HG03342 (cell line): ENCODE measurements around the gene ZNF366.
A peak's percentile ranks its signal among the peaks of the same experiment; 100 is the strongest.

Experiments
- ATAC-seq: cut with Tn5 transposase; IDR thresholded peaks from one replicate; pipeline ENCODE4 v1.9.1; 2021; ENCODE audit warnings: mild to moderate bottlenecking, moderate library complexity; ENCODE audit not compliant: unreplicated experiment

Gene ZNF366

DNA sequence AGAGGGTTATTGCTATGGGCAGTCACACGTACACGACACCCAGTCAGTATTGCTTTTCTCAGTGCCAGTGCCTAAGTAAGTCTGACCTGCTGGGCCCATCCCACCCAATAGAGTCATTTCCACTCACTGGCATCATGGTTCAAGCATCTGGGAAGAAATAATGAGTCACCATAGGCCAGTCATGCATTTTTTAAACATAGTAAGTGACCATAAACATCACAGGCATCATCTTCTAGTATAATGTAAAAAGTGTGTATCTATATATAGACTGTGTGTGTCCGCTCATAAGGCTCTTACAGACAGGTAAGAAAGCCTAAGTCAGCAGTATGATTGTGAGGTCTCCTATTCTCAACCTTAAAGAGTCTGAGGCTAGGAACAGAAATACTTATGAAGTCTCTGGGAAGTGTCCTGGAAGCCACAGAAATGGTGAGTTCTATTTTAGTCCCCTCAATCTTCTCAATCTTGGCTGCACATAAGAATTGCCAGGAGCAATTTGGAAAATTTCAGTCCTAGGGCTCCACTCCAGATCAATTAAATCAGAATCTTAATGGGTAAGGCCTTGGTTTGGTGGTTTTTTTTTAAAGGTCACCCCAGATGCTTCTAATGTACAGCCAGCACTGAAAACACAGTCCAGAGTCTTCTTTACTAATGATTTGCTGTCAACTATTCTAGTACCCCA lies 65.2 kb downstream of the ZNF366 start:
- ATAC-seq, result no peak

DNA sequence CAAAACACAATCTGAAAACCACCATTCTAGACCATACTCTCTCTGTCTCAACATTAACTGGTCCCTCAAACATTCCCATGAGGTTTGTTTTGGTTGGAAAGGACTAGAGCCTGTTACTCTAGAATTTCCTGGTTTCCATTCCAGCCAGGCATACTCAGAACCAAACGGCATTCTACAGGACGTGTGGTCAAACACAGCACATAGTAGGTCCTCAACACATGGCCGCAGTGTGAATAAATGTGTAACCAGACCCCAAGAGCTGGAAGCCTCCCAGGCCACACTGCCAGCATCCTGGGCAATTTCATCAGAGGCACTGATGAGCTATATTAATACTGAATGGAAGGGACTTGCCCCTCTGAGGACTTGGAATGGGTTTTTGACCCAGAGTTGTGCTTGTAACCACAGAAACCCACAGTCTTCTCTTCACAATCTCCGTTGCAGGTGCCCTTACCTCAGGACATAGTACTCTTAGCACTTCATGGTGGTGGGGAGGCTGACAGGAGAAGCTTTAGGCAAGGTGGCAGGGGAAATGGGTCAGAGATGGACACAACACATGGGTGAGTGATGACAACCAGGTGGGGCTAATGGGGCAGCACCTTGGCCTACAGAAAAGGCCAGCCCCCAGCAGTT lies 66.0 kb downstream of the ZNF366 start:
- no peak for ATAC-seq

DNA sequence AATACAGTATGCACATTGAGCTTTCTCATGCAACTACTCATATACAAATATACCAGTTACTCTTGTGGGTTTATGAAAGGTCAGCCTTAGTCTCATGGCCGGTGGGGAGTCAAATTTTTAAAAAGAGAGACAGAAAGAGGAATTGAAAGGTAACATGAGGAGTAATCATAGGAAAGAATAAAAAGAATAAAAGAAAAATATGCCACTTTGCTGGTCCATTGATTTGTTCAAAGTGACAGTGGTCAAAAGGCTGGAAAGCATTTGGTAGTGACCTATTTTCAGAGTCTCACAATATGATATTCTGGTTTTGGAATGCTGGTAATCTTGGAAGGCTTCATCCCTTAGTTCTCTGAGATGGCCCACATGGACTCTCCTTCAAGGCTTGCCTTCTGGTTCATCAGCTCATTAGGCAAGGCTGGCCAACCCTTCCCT lies 67.0 kb downstream of the ZNF366 start:
- peak; percentile 46 for ATAC-seq

DNA sequence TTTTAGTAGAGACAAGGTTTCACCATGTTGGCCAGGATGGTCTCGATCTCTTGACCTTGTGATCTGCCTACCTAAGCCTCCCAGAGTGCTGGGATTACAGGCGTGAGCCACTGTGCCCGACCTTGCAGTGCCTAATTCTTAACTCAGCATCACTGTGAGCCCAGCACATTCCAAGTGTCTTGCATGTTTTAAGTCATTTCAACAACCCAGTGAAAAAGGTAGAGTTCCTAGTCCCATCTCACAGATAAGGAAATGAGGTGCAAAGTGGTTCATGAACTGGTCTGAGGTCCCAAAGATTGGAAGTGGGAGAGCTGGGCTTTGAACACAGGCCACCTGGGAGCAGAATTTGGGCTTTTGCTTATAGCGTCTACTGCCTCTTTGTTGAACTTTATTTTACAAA lies 68.0 kb downstream of the ZNF366 start:
- ATAC-seq, result no peak

DNA sequence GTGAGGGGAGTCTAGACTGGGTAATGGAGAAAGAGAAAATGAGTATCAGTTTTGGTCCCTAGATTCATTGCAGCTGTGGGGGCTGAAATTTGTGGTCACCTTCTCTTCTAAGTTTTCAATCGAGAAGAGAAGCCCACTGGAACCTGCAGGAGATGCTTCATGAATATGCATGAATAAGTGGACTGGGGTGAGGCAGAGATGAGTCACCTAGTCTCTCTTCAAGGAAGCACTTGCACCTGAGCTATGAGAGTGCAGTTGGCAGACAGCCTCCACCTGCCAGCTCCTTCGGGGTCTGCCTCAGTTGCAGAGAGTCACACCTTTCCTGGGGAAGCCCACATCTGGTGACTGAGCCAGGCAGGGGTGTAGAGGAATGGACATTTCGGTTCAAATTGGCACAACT lies 69.1 kb downstream of the ZNF366 start:
- peak; percentile 47 for ATAC-seq

DNA sequence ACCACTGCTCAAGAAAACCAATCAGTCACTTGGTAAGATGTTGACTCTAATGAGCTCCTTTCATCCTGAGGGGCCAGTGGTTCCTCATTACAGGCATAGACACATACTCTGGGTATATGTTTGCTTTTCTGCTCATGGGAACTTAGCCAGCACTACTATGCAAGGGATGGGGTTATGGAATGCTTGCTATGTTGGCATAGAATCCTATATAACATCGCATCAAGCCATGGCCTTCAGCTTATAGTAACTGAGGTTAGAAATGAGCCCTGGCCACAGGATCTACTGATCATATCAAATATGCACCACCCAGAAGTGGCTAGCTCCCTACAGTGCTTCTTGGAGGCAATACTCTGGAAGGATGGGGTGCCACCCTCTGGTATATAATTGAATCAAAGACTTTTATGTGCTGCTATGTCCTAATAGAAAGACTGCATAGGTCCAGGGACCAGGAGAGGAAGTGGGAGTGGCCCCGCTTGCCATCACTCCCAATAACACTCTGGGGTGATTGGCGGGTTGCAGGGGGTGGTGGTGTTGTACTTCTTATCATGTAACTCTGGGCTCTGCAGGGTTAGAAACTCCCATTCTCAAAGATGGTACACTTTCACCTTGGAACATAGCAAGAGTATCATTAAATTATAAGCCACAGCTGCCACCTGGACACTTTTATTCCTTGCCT lies 70.3 kb downstream of the ZNF366 start:
- ATAC-seq, result no peak

DNA sequence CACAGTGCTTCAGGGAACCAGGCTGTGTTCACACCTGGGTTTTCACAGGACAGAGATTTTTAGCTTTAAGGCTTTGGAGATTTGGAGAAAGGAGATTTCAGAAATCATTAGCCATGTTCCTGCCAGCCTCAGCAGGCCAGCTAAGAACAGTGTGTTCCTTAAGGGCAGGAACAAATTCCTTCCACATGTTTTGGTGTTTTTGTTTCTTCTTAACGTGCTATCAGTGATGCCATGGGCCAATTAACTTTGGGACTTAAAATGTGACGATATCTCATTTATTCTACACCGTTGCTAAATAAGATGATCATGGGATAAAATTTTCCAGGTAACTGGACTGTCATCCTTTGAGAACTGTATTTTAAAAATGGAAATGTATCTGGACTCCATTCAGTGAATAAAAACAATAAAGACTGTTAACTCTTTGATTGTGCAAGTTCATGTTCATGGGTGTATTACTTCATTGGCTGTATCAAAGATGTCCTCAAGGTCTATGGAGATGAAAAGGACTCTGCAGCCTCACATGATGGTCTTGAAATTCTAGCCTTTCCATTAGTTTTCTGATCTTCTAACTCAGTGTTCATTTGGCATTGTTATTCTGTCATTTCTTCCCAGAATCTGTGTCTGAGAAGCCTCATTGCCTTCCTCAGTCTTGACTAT lies 72.3 kb downstream of the ZNF366 start:
- no peak for ATAC-seq

DNA sequence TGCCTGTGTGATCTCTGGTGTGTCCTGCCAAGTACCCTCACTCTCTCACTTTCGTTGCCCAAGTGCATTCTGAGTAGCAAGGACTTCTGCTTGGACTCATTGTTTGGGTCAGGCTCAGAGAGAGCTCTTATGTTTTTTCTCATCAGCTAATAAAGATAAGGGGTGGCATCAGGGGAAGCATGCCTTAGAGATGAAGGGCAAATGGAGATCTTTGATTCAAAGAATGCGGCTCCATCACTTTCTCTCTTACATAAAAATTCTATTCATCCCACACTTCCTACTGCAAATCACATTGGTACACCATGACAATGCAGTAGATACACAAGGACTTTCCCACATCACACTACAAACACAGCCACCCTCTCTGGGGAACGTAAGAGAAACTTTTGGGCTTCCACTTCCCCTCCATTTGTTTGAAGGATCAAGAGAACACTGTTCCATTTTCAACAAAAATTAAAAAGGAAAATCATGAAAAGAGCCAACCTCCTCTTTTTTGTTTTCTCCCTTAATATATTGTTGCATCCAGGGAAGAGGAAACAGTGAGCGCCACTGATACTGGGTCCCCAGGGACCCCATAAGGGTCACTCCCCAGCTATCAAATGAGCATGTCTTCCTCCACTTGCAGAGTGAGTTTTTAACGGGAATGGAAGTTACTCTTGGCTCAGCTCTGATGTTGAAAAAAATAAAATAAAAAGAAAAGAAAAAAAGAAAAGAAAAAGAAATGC lies 73.0 kb downstream of the ZNF366 start:
- no peak for ATAC-seq

DNA sequence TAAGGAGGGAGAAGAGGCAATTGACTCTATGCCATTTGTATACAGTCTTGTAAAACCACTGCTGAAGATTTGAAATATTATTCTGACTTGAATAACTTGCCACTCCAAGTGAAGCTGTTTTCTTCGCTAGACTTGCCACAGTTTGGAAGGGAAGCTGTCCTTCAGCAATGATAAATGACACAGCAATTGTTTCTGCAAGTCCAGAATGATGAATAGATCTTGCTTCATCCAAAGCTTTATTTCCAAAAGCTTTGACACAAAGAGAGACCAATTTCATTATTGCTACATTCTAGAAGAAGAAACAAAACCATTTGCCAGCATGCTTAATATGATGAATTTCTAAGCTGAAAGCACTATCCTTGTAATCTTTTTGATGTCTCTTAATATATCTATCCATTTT lies 73.7 kb downstream of the ZNF366 start:
- no peak for ATAC-seq

DNA sequence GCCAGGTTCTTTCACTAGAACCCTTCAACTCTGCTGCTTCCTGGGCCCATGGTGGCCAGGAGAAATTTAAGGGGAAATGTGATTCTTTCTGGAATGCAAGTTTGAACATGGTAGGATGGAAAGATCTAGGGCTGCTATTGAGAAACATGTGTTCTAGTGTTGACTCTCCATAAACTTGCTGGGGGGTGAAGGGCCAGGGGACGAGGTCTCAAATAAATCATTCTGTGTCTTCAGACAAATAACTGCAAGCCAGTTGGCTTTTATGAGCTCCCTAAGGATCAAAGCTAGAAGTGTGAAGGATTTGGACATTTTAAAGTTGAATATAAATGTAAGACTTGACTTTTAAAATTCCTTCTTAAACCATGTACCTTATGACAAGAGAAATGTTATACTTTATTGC lies 78.5 kb downstream of the ZNF366 start:
- no peak for ATAC-seq

DNA sequence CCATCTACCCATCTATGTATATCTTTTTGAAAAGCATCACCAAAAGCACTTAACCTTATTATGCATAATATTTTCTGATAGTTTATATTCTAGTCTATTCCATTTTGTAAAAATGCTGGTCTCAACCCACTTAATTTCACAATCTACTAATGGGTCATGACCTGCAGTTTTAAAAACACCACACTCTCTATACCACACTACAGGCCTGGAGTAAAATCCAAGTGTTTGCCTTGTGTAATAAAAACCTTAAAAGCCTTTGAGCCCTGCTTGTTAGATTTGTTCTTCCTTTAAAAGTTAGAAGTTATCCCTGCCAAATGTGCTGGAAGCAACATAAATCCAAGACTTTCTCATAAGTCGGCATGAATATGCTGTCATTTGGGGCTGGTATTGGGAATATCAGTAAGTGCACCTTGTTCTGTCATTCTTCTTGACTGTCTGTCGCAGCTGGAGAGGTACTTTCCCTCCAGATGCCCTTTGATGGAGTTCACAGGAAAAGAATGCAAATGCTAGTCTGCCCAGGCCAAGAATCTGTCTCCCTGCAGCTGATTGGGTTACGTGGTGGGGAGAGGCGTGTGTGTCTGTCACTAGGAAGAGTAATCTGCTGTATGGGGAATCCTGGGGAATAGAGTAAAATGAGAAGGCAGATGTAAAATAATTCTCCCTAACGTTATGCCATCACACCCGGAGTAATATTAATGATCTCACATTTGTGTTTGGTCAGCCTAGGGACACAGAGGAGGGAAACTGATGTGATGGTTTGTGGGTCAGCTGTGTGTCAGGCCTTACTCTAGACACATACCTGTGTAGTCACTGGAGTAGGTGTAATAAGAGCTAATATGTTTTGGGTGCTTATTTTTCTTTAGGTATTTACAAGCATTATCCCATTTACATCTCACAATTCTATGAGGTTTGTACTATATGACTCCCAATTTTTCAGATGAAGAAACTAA lies 79.4 kb downstream of the ZNF366 start:
- no peak for ATAC-seq

DNA sequence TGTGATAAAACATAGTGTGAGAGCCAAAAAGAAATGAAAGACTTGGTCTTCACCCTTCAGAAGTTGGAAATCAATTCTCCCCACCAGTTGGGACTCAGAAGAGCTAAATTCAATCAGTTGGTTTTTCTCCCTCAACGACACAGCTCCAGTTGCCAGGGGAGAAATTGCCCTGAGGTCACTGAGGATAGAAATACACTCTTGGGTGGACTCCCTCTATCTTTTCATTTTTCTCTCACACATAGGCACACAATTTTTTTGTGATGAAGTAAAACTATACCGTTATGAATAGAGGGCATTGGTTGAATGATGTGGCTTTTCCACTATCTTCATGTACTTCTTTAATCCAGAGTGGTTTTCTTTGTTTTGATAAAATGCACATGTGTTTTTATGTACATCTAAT lies 80.2 kb downstream of the ZNF366 start:
- no peak for ATAC-seq

DNA sequence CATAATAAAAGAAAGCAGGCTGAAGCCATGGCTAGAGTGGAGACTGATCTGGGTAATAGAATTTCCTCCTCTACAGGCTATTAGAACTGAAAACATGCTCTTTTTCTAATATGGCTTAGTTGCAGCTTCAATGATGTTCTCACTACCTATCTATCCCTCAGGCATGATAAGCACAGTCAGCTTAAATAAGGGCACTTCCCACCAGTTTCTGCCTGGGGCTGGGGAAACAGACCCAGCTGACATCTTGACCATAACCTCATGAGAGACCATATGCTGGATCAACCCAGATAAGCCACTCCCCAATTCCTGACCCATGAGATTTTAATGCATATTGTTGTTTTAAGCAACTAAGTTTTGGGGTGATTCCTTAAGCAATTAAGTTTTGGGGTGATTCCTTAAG lies 81.2 kb downstream of the ZNF366 start:
- ATAC-seq, result no peak

DNA sequence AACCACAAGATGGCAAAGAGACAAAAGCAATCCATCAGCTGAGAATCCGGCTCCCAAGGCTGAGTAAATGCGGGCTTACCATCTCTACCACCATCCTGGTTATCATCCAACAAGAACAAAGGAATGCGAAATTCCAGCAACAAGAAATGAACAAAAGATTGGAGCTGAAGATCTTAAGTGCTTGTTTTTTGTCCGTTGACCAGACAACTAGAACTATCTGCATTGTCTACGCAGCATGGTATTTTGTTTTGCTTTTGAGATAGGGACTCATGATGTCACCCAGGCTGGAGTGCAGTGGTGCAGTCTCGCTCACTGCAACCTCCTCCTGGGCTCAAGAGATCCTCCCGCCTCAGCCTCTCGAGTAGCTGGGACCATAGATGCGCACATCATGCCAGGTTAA lies 88.9 kb downstream of the ZNF366 start:
- ATAC-seq, result no peak

DNA sequence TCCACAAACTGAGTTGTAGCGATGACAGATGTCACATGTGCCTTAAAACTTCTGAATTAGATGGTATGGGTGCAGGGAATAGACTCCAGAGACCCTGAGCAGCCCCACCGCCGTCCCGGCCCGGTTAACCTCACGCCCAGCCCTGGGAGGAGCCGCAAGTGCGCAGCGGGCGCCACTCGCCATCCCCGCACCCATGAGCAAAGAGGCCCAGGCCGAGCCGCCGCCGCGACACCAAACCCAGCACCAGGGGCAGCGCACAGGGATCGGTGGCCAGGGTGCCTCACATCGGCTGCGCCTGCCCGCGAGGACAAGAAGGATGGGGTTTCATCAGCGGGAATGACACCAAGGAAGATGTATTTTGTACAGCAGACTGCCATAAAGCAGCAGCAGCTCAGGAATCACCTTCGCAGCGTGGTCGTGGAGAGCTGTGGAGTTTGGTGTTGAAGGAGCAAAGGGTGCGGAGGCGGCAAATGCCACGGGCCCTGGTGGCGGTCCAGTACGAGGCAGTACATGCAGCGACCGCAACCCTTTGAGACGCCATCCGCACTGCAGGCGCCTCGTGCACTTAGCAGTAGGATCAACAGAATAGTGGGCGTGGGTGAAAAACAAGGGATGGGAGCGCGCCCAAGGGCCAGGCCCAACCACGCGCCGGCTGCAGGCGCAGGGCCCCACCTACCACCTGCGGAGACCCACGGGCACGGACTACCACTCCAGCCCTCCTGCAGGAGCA lies 89.7 kb downstream of the ZNF366 start:
- ATAC-seq, result no peak

DNA sequence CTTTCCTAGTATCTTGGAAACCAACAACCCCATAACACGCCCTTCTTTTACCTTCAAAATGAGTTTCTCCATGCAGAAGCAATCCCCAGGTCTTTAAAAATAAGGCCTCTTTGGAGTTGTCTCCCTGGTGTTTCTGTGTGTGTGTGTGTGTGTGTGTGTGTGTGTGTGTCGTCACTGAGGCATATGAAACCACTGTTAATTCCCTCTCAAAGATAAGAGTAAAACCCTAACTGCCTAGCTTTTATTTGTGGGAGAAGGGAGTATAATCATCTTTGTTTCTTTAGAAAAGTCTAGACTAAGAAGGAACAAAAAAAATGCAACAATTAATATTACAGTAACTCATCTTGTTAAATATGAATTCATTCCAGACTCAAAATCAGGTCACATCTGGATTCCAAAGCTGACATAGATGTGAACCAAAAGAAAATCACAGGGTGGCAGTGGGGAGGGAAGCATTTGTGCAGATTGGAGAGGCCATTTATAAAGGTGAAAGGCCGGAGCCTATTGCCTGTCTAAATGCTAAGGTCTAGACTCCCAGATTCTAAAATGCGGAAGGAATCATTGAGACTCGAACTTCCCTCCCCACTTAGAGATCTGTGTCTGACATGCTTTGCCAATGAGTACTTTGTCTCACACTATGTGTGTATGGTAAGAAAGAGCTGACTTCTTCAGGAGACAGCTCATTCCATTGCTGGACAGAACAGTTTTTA lies 91.4 kb downstream of the ZNF366 start:
- no peak for ATAC-seq

DNA sequence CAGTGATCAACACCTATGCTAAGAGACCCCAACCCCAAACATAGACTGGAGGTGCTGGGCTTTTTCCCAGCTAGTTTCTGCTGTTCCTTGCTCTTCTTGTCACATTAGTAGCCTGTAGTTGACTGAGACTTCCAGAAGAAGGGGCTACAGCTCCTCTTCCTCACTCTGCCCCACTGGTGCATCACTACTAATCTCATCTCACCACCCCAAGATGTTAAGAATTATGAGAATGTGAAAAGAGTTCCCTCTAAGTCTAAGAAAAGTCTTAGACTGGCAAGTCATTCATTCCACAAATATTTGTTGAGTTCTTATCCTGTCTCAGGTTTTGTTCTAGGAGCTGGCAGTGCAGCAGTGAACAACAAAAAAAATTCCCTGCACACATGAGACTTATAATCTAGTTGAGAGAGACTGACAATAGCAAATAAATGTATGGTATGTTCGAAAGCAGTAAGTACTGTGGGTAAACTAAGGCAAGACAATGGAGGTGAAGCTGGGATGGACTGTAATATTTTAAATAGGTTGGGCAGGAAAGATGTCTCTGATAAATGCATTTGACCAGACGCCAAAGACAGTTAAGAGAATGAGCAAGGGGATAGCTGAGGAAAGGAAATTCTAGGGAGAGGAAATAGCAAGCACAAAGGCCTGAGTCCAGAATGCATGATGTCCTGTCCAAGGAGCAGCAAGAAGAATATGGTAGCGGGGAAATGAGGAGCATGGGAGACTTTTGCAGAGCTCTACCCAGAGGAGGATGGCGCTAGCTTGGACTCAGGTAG lies 94.7 kb downstream of the ZNF366 start:
- no peak for ATAC-seq

DNA sequence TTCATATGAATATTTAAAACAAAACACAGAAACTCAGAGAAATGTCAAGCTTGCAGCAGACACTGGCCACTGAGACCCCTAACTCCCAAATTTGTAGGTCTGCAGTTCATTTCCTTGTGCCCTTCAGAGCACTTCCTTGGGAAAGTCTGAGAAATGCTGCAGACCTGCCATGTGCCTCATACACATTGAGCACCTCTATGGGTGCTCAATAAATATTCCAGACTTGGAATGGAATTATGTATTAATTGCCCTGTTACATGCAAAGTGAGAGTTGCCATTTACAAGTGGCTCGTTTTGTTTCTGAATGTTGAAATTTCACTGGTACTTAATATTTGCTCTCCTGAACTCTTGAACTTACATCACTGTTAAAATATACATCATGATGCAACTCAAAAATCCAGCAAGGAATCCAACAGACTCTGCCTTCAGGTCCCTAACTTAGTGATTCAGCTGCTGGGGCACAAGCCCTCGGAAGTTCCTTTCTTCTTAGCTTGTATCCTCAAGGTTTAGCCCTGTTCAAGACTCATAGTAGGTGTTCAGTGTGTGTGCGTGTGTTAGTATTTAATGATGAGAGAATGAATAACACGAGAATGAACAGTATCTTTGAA lies 96.4 kb downstream of the ZNF366 start:
- ATAC-seq, result no peak
